Loucy (cell line): ENCODE data around the gene SLC6A2.
"Not testable (repeated sequence)": the region's sequence is repeated elsewhere in the genome, so short reads cannot be mapped to it uniquely, and the experiment has no call there.

ENCODE experiments used
- H2AFZ ChIP-seq: fragments of 200-600 bp; sonication (generic); 2 replicates; pipeline ENCODE4 v1.6.0; 2016; ENCODE audit warnings: antibody characterized with exemption, mild to moderate bottlenecking, low read length, moderate library complexity
- H3F3A ChIP-seq: fragments of 200-600 bp; 2 replicates; pipeline ENCODE4 v1.6.0; 2016; ENCODE audit warnings: antibody characterized with exemption, low read depth, mild to moderate bottlenecking
- H3K27me3 ChIP-seq: fragments of 200-600 bp; sonication (generic); 2 replicates; pipeline ENCODE4 v1.6.1; 2014; ENCODE audit warnings: low read length, mild to moderate bottlenecking; ENCODE audit not compliant: insufficient read depth, poor library complexity, severe bottlenecking
- H3K36me3 ChIP-seq: fragments of 200-600 bp; sonication (generic); 2 replicates; pipeline ENCODE4 v1.6.1; 2016; ENCODE audit warnings: low read length; ENCODE audit not compliant: insufficient read depth
- H3K4me1 ChIP-seq: fragments of 200-600 bp; sonication (generic); 2 replicates; pipeline ENCODE4 v1.5.1; 2014; ENCODE audit warnings: low read length, mild to moderate bottlenecking; ENCODE audit not compliant: insufficient read depth, poor library complexity, severe bottlenecking
- H3K4me2 ChIP-seq: fragments of 200-600 bp; sonication (generic); 2 replicates; pipeline ENCODE4 v1.6.0; 2014; ENCODE audit warnings: antibody characterized with exemption, low read length, low read depth, mild to moderate bottlenecking; ENCODE audit not compliant: poor library complexity, severe bottlenecking
- H3K4me3 ChIP-seq: fragments of 200-600 bp; sonication (generic); 2 replicates; pipeline ENCODE4 v1.5.1; 2014; ENCODE audit warnings: low read length, mild to moderate bottlenecking, mixed read lengths; ENCODE audit not compliant: poor library complexity, severe bottlenecking
- H3K79me2 ChIP-seq: fragments of 200-600 bp; sonication (generic); 2 replicates; pipeline ENCODE4 v1.6.1; 2014; ENCODE audit warnings: low read length; ENCODE audit not compliant: insufficient read depth
- H3K9ac ChIP-seq: fragments of 200-600 bp; sonication (generic); 2 replicates; pipeline ENCODE4 v1.6.0; 2014; ENCODE audit warnings: mild to moderate bottlenecking, low read depth, low read length, moderate library complexity; ENCODE audit not compliant: poor library complexity, severe bottlenecking
- H3K9me2 ChIP-seq: fragments of 200-600 bp; sonication (generic); replicated peaks from 2 replicates; pipeline ENCODE4 v1.6.1; 2016; ENCODE audit warnings: low read depth, low read length, mixed read lengths
- H3K9me3 ChIP-seq: fragments of 200-600 bp; sonication (generic); 2 replicates; pipeline ENCODE4 v1.6.1; 2014; ENCODE audit warnings: mild to moderate bottlenecking, antibody characterized with exemption, low read length, low read depth; ENCODE audit not compliant: insufficient read depth
- H4K20me1 ChIP-seq: fragments of 200-600 bp; sonication (generic); 2 replicates; pipeline ENCODE4 v1.6.0; 2014; ENCODE audit warnings: antibody characterized with exemption, low read length, mild to moderate bottlenecking; ENCODE audit not compliant: insufficient read depth, poor library complexity, severe bottlenecking
- EZH2phosphoT487 ChIP-seq: fragments of 200-600 bp; IDR thresholded peaks from 2 replicates; pipeline ENCODE4 v1.6.1; 2018; ENCODE audit warnings: antibody characterized with exemption, mild to moderate bottlenecking, moderate library complexity, borderline replicate concordance
- TF ChIP-seq, protein P1 (sequence below): fragments of 200-600 bp; sonication (generic); conservative IDR thresholded peaks from 2 replicates; pipeline ENCODE4 v1.5.1; 2014; ENCODE audit warnings: mild to moderate bottlenecking, antibody characterized with exemption, low read length

The SLC6A2 gene

DNA sequence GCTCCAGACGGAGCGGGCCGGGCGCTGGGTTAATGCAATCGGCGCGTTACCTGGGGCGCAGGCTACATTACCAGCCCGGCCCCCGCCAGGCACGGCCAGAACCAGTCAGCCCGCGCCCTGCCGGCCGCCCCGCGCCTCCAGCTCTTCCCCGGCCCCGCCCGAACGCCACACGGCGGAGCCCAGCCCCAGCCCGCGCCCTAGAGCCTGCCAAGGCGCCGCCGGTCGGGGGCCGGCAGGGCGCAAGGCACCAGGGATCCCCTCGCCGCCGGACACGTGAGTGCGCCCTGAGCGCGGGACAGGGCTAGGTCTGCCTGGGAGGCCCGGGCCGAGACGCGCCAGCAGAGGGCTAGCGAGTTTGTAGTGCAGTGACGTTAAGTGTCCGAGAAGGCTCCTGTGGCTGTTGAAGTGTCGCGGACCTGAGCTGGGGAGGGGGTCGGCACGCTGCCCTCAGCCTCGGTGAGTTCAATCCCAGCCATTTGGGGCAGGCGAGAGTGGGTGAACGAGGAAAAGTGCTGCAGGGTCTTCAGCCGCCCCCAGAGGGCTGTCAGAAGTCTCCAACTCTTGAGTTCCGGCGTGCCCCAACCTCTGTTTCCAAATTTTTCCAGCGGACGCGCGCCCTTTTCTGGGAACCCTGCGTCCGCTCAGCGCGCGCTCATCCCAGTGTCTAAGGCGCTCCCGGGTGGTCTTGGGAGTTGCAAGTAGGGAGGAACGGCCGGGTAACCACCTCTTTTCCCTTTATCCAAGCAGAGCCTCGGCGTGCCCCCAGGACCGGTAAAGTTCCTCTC, at the start of gene SLC6A2:
Gene SLC6A2 (plus strand): TSS at position 92 of the 785 bp plus-strand sequence. CDS start 707 bp downstream, outside the sequence.
- Histone ChIP-seq H2AFZ (no peak within 1 kb of the TSS), H3K4me1 (no peaks in the 10 kb centered on the region), H3K9ac (no peak within 1 kb of the TSS), H3K4me3 (no peak within 1 kb of the TSS), H3K36me3 (no peaks in the 10 kb centered on the region), H3K4me2 (no peak within 1 kb of the TSS), H3K79me2 (no peaks in the 10 kb centered on the region), H3F3A (no peaks in the 10 kb centered on the region), H3K9me2 (no peaks in the 10 kb centered on the region), H3K9me3 (no peaks in the 10 kb centered on the region), H3K27me3 (no peaks in the 10 kb centered on the region), H4K20me1 (no peaks in the 10 kb centered on the region)
- TF ChIP-seq, protein P1, sequence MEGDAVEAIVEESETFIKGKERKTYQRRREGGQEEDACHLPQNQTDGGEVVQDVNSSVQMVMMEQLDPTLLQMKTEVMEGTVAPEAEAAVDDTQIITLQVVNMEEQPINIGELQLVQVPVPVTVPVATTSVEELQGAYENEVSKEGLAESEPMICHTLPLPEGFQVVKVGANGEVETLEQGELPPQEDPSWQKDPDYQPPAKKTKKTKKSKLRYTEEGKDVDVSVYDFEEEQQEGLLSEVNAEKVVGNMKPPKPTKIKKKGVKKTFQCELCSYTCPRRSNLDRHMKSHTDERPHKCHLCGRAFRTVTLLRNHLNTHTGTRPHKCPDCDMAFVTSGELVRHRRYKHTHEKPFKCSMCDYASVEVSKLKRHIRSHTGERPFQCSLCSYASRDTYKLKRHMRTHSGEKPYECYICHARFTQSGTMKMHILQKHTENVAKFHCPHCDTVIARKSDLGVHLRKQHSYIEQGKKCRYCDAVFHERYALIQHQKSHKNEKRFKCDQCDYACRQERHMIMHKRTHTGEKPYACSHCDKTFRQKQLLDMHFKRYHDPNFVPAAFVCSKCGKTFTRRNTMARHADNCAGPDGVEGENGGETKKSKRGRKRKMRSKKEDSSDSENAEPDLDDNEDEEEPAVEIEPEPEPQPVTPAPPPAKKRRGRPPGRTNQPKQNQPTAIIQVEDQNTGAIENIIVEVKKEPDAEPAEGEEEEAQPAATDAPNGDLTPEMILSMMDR: no peak
- TF ChIP-seq EZH2phosphoT487: no peak

DNA sequence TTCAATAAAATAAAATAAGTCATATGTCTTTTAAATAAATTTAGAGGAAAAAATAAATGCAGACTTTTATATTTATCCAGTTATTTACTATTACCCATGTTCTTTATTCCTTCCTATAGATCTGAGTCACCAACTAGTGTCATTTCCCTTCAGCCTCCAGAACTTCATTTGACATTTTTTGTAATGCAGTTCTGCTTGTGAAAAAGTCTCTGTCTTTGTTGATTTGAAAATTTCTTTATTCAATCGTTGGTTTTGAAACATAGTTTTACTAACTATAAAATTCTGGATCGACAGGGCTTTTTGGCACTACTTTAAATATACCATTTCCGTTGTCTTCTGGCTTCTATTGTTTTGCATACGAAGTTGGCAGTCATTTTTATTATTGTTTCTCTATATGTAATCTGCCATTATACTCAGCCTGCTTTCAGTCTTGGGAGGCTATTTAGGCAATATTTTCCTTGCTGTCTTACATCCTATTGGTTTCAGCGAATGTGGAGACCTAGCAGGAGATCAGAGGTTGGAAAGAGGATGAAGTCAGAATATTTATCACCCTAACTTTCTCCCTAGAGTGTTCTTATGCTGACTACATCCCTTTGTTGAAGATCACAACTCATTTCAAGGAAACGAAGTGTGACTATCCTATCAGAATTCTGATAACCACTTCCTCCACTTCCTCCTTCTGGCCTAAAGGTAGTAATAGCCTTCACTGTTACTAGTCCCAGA, 42.0 kb upstream of the SLC6A2 start:
- no peaks in the 10 kb centered on the region for H3K9me3 ChIP-seq
- H3K4me3 ChIP-seq: no peak overlapping the region
- H3K79me2 ChIP-seq: no peaks in the 10 kb centered on the region
- no peaks in the 10 kb centered on the region for H3K36me3 ChIP-seq
- H3K4me1 ChIP-seq: no peaks in the 10 kb centered on the region
- H3K9ac ChIP-seq: no peak overlapping the region
- no peak for TF ChIP-seq EZH2phosphoT487
- TF ChIP-seq, protein P1: no peak
- H2AFZ ChIP-seq: no peak overlapping the region
- H3K27me3 ChIP-seq: no peaks in the 10 kb centered on the region
- no peaks in the 10 kb centered on the region for H4K20me1 ChIP-seq
- H3F3A ChIP-seq: no peaks in the 10 kb centered on the region
- no peak overlapping the region for H3K4me2 ChIP-seq
- H3K9me2 ChIP-seq: no peaks in the 10 kb centered on the region

DNA sequence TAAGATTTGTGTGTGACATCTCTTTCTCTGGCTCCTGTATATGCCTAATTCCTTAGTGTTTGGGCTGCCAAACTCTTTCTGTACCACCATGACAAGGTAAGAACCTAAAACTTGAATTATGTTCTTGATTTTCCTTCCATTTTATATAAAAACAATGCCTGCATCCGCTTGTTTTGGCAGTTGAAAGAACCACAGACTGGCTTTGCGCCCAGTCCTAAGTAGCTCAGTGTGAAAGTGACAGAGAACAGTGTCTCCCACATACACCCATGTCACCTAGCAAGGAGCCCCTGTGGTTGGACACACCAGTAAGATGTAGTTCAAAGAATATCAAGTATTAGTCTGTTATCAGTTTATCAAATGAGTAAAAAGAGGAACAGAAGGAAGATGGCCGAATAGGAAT, 40.7 kb upstream of the SLC6A2 start:
- Histone ChIP-seq H3K9ac (no peak overlapping the region), H3K27me3 (no peaks in the 10 kb centered on the region), H3K9me3 (no peaks in the 10 kb centered on the region), H3K9me2 (no peaks in the 10 kb centered on the region), H3K4me3 (no peak overlapping the region), H3K79me2 (no peaks in the 10 kb centered on the region), H3K4me1 (no peaks in the 10 kb centered on the region), H4K20me1 (no peaks in the 10 kb centered on the region), H3F3A (no peaks in the 10 kb centered on the region), H3K36me3 (no peaks in the 10 kb centered on the region), H2AFZ (no peak overlapping the region), H3K4me2 (no peak overlapping the region)
- no peak for TF ChIP-seq EZH2phosphoT487
- TF ChIP-seq, protein P1: no peak

DNA sequence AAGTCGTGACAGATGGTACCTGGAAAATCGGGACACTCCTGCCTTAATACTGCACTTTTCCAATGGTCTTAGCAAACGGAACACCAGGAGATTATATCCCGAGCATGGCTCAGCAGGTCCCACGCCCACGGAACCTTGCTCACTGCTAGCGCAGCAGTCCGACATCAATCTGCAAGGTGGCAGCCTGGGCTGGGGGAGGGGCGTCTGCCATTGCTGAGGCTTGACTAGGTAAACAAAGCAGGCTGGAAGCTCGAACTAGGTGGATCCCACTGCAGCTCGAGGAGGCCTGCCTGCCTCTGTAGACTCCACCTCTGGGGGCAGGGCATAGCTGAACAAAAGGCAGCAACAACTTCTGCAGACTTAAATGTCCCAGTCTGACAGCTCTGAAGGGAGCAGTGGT, 40.1 kb upstream of the SLC6A2 start:
- not testable (repeated sequence) for H3K9me3 ChIP-seq, H3K79me2 ChIP-seq, H3F3A ChIP-seq, H4K20me1 ChIP-seq, H3K27me3 ChIP-seq, H3K4me2 ChIP-seq, H3K36me3 ChIP-seq, H3K9me2 ChIP-seq, H3K4me1 ChIP-seq, H3K9ac ChIP-seq, H2AFZ ChIP-seq, H3K4me3 ChIP-seq
